GM12891 (cell line): ENCODE results near the gene ORM1.

Experiments
- POLR2A ChIP-seq: IDR thresholded peaks from 2 replicates; pipeline ENCODE4 v1.6.1; 2011; ENCODE audit warnings: low read depth, low read length, control low read depth
- POLR2AphosphoS5 ChIP-seq: IDR thresholded peaks from 2 replicates; pipeline ENCODE4 v1.6.1; 2011; ENCODE audit warnings: low read depth, low read length, control low read depth
- TAF1 ChIP-seq: IDR thresholded peaks from 2 replicates; pipeline ENCODE4 v1.6.1; 2011; ENCODE audit warnings: low read depth, low read length, control low read depth

DNA sequence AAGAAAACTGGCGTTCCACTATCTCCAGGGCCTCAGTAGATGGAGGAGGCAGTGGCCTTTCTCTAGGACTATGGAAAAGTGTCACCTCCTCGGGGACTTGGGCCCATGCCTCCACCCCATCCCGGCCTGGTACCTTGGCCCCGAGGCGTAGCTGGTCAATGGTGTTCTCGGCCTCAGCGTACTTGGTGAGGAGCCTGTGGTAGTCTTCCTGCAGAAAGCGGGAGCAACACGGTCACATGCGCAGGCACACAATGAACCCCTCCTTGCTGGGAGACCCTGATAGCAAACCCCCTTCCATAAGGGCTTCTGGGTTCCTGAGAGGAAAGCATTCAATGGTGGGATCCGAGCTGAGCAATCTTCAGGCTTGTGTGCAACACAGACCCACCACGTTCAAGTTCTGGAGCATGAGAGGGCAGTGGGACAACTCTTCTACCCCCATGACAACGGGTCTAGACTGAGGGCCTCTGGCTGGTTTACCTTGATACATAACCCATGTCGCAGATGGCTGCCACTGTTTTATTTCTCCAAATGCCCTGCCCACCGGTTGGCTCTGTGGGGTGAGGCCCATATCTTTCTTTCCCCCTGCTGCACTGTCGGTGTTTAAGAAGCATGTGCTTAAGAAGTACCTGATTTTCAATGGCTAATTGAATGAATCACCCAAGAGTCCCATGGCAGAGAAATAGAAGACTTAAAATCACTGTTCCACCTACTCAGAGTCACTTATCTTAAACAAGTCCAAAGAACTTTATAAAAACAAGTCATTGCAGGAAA, 51.2 kb downstream of the ORM1 start:
- no peak for TF ChIP-seq POLR2A
- TF ChIP-seq POLR2AphosphoS5: no peak
- TF ChIP-seq TAF1: no peak
